SK-N-MC (cell line): ENCODE results near the gene ST6GALNAC2.

Experiments used
- DNase-seq: peaks from one replicate; pipeline ENCODE4 v3.0.0-alpha.2; 2011; ENCODE audit warnings: low read depth, low spot score
- H3K27ac ChIP-seq: fragments of 200-600 bp; sonication (generic); 2 replicates; pipeline ENCODE4 v1.5.1; 2016; ENCODE audit warnings: mixed run types
- H3K36me3 ChIP-seq: fragments of 200-600 bp; sonication (generic); 2 replicates; pipeline ENCODE4 v1.6.1; 2017; ENCODE audit warnings: antibody characterized with exemption, low read length, mixed read lengths; ENCODE audit not compliant: insufficient read depth
- H3K4me3 ChIP-seq: fragments of 200-600 bp; sonication (generic); 2 replicates; pipeline ENCODE4 v1.5.1; 2016
- H3K9ac ChIP-seq: fragments of 200-600 bp; sonication (generic); 2 replicates; pipeline ENCODE4 v1.8.0; 2017; ENCODE audit warnings: mixed run types, mixed read lengths; ENCODE audit not compliant: insufficient read length
- H3K9me3 ChIP-seq: fragments of 200-600 bp; sonication (generic); 2 replicates; pipeline ENCODE4 v1.6.1; 2017; ENCODE audit warnings: low read depth, mild to moderate bottlenecking, antibody characterized with exemption, low read length, moderate library complexity, mixed read lengths
- EZH2 ChIP-seq: fragments of 200-600 bp; sonication (generic); IDR thresholded peaks from one replicate; pipeline ENCODE4 v1.6.1; 2017; ENCODE audit warnings: antibody characterized with exemption
- FOXP2 ChIP-seq: optimal IDR thresholded peaks from 2 replicates; pipeline ENCODE3; 2011; ENCODE audit warnings: mild to moderate bottlenecking, moderate library complexity; ENCODE audit not compliant: insufficient read depth; ENCODE audit errors: extremely low read length, control extremely low read depth
- POLR2AphosphoS5 ChIP-seq: IDR thresholded peaks from 2 replicates; pipeline ENCODE4 v1.6.1; 2012; ENCODE audit warnings: mild to moderate bottlenecking, low read depth, low read length, borderline replicate concordance

The ST6GALNAC2 gene

DNA sequence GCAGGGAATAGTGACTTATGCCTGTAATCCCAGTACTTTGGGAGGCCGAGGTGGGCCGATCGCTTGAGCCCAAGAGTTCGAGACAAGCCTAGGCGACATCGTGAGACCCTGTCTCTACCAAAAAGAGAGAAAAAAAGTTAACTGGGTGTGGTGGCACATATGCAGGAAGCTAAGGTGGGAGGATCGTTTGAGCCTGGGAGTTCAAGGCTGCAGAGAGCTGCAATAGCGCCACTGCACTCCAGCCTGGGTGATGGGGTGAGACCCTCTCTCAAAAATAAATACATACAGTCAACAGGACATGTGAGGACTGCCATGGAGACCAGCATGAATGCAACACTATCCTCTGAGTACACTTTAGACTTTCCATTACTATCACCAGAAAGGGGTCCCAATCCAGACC is 15.4 kb upstream of the ST6GALNAC2 start:
- Histone ChIP-seq H3K4me3 (no peak overlapping the region), H3K27ac (no peak overlapping the region)

GRCh38 chr17:76599694-76600460 is 14.2 kb upstream of the ST6GALNAC2 start:
- DNase-seq: no peak
- TF ChIP-seq EZH2: no peak

More for the DNA sequence above, 15.4 kb upstream of the ST6GALNAC2 start:
- Histone ChIP-seq H3K36me3 (no peaks in the 10 kb centered on the region), H3K9ac (no peak overlapping the region), H3K9me3 (no peaks in the 10 kb centered on the region)
- TF ChIP-seq EZH2 (no peak), FOXP2 (no peak), POLR2AphosphoS5 (no peak)
- no peak for DNase-seq

DNA sequence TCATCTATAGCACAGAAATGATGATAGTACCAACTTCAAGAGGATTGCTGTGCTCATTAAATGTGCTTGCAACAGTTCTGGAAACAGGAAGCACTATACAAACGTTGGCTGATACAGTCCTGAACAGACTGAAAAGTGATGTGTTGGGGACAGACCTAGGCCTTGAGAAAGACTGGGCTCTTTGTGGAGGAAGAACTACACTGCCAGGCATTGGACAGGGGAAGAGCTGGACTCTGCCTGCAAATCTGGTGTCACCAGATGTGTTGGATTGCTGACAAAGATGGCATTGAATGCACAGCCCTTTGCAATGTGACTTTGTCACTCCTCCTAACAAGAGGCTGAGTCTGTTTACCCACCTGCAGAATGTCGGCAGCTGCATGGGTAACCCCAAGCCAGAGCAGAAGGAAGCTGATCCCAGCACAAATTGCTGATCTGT is 12.4 kb upstream of the ST6GALNAC2 start:
- TF ChIP-seq EZH2: no peak
- no peak for TF ChIP-seq FOXP2
- TF ChIP-seq POLR2AphosphoS5: no peak
- H3K36me3 ChIP-seq: no peaks in the 10 kb centered on the region
- DNase-seq: no peak

More at GRCh38 chr17:76599694-76600460, 14.2 kb upstream of the ST6GALNAC2 start:
- Histone ChIP-seq H3K4me3 (no peak overlapping the region), H3K27ac (no peak overlapping the region), H3K9me3 (no peaks in the 10 kb centered on the region), H3K9ac (no peak overlapping the region), H3K36me3 (no peaks in the 10 kb centered on the region)

GRCh38 chr17:76597156-76598003 is 11.7 kb upstream of the ST6GALNAC2 start:
- Histone ChIP-seq H3K27ac (no peak overlapping the region), H3K9me3 (no peaks in the 10 kb centered on the region), H3K9ac (no peak overlapping the region), H3K4me3 (no peak overlapping the region), H3K36me3 (no peaks in the 10 kb centered on the region)
- TF ChIP-seq EZH2: no peak
- TF ChIP-seq POLR2AphosphoS5: no peak
- no peak for TF ChIP-seq FOXP2
- no peak for DNase-seq

More for the DNA sequence above, 12.4 kb upstream of the ST6GALNAC2 start:
- H3K4me3 ChIP-seq: no peak overlapping the region
- no peaks in the 10 kb centered on the region for H3K9me3 ChIP-seq
- no peak overlapping the region for H3K9ac ChIP-seq
- no peak overlapping the region for H3K27ac ChIP-seq

DNA sequence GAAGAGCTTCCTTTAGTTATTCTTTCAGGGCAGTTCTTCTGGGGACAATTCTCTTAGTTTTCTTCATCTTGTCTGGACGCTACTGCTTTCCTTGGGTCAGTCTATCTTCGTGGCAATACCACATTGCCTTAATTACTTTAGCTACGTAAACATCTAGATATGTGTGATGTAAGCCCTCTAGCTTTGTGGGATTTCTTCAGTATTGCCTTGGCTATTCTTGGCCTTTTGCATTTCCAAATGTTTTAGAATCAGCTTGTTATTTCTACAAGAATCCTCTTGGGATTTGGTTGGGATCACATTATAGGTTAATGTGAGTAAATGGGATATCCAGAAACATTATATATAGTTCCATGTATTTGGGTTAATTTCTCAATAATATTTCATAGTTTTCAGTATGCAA is 9.0 kb upstream of the ST6GALNAC2 start:
- H3K4me3 ChIP-seq: no peak overlapping the region
- TF ChIP-seq FOXP2: no peak
- no peak for TF ChIP-seq EZH2
- no peak for TF ChIP-seq POLR2AphosphoS5
- no peaks in the 10 kb centered on the region for H3K36me3 ChIP-seq
- H3K9me3 ChIP-seq: no peaks in the 10 kb centered on the region
- H3K9ac ChIP-seq: no peak overlapping the region
- DNase-seq: no peak
- H3K27ac ChIP-seq: no peak overlapping the region

DNA sequence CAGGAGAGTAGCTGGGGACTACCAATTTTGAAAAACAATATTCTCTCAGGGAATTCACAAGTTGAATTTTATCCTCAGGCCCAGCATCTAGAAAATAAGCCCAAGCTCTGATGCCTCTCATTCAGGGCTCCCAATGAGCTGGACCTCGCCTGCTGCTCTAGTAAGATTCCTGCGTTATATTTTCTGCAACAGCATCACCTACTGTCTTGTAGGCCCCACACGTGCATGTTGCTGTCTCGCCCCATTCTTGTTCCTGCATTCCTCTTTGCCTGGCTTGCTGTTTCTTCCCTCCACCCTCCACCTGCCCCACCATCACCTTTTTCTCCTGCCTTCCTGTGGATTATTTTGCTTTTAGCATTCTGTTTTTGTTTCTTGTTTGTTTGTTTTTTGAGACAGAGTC is 8.3 kb upstream of the ST6GALNAC2 start:
- H3K9ac ChIP-seq: no peak overlapping the region
- TF ChIP-seq FOXP2 (no peak), POLR2AphosphoS5 (no peak), EZH2 (no peak)
- H3K4me3 ChIP-seq: no peak overlapping the region
- no peak for DNase-seq
- H3K36me3 ChIP-seq: no peaks in the 10 kb centered on the region
- no peak overlapping the region for H3K27ac ChIP-seq
- no peaks in the 10 kb centered on the region for H3K9me3 ChIP-seq

- H3K4me3 ChIP-seq: no peak overlapping the region
- H3K36me3 ChIP-seq: no peaks in the 10 kb centered on the region
- TF ChIP-seq POLR2AphosphoS5 (no peak), EZH2 (no peak), FOXP2 (no peak)
- H3K27ac ChIP-seq: no peak overlapping the region
- H3K9me3 ChIP-seq: no peaks in the 10 kb centered on the region
- DNase-seq: no peak
- no peak overlapping the region for H3K9ac ChIP-seq
Measured at GRCh38 chr17:76593384-76593826, 7.7 kb upstream of the ST6GALNAC2 start.

DNA sequence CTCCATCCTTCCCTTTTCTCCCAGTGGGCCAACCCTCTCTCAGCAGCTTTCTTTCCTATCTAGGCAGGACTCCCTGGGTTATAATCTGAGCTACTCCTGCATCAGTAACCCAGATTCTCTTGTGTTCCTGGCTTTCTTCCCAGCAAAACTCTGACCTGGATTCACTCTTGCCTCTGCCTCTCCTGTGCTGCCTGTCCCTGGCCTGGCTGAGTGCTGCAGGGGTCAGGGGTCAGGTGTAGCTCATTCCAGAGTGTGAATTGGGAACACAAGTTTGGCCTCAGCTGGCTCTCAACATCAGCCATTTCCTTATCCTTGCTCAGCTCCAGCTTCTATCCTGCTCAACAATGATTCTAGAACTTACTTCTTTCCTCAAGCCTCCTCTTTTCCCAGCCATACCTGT is 2.5 kb upstream of the ST6GALNAC2 start:
- TF ChIP-seq FOXP2: no peak
- TF ChIP-seq EZH2: no peak
- TF ChIP-seq POLR2AphosphoS5: no peak
- Histone ChIP-seq H3K9ac (no peak overlapping the region), H3K27ac (no peak overlapping the region), H3K36me3 (no peaks in the 10 kb centered on the region), H3K4me3 (no peak overlapping the region), H3K9me3 (no peaks in the 10 kb centered on the region)
- no peak for DNase-seq
